Measurements from ENCODE around the gene ZNF662.

DNA sequence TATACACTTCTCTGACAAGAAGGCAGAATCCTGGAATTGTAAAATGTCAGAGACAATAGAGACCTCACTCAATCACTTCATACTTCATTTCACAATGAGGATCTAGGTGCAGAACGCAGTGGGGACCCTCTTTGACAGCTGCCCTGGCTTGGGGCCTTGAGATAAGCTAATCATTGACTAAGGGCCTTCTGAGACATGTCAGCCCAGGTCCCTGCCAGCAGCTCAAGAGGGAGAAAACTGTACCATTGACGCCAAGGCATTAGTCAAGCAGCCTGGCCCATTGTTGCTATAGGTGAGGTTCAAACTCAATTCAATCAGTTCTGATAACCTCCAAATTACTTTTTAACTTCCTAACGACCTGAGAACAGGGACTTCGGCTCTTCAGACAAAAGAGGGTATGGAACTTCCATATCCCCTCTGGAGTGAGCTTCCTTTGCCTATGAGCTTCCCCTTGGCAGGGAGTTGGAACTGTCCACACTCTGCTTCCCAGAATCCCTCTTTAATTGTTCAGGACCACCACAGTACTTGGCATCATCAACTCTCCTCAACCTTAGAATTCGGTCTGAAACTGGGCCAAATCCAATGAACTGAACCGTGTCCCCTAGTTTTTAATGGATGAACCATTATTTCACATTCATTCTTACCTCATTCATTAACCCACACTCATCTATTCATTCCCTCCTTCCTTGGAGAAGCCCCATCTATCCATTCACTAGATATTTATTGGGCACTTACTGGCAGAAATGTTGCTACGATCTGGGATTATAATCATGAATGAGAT lies 28.8 kb upstream of the ZNF662 start:
- TF ChIP-seq, protein P1, sequence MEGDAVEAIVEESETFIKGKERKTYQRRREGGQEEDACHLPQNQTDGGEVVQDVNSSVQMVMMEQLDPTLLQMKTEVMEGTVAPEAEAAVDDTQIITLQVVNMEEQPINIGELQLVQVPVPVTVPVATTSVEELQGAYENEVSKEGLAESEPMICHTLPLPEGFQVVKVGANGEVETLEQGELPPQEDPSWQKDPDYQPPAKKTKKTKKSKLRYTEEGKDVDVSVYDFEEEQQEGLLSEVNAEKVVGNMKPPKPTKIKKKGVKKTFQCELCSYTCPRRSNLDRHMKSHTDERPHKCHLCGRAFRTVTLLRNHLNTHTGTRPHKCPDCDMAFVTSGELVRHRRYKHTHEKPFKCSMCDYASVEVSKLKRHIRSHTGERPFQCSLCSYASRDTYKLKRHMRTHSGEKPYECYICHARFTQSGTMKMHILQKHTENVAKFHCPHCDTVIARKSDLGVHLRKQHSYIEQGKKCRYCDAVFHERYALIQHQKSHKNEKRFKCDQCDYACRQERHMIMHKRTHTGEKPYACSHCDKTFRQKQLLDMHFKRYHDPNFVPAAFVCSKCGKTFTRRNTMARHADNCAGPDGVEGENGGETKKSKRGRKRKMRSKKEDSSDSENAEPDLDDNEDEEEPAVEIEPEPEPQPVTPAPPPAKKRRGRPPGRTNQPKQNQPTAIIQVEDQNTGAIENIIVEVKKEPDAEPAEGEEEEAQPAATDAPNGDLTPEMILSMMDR (conservative IDR thresholded peaks at IDR 0.05), result no peak
- TF ChIP-seq ZFX (IDR thresholded peaks at IDR 0.05), result no peak
